HG03060 (cell line): ENCODE measurements around the gene PPP2R3A.
A peak's percentile ranks its signal among the peaks of the same experiment; 100 is the strongest.
"Not testable (repeated sequence)": the region's sequence is repeated elsewhere in the genome, so short reads cannot be mapped to it uniquely, and the experiment has no call there.

Experiments used
- ATAC-seq: cut with Tn5 transposase; IDR thresholded peaks from one replicate; pipeline ENCODE4 v1.9.1; 2021; ENCODE audit warnings: low read depth, moderate number of reproducible peaks; ENCODE audit not compliant: unreplicated experiment

The PPP2R3A gene

GRCh38 chr3:136083641-136084382, 118.3 kb downstream of the PPP2R3A start:
- ATAC-seq, result not testable (repeated sequence)

- not testable (repeated sequence) for ATAC-seq
Observed at GRCh38 chr3:136085067-136085466, 119.5 kb downstream of the PPP2R3A start.

GRCh38 chr3:136093771-136094170, 128.2 kb downstream of the PPP2R3A start:
- ATAC-seq, result no peak

GRCh38 chr3:136105044-136105443, 139.5 kb downstream of the PPP2R3A start:
- no peak for ATAC-seq

- ATAC-seq, result no peak
Observed at GRCh38 chr3:136106101-136106500, 140.6 kb downstream of the PPP2R3A start.

GRCh38 chr3:136109499-136109898, 144.0 kb downstream of the PPP2R3A start:
- peak; percentile 96 for ATAC-seq

- ATAC-seq, result no peak
Observed at GRCh38 chr3:136110481-136110880, 145.0 kb downstream of the PPP2R3A start.

- ATAC-seq, result no peak
Observed at GRCh38 chr3:136114421-136114820, 148.9 kb downstream of the PPP2R3A start.

- ATAC-seq, result not testable (repeated sequence)
Observed at GRCh38 chr3:136119332-136119731, 153.8 kb downstream of the PPP2R3A start.

GRCh38 chr3:136119783-136120182, 154.3 kb downstream of the PPP2R3A start:
- ATAC-seq, result not testable (repeated sequence)

GRCh38 chr3:136120373-136121348, 155.1 kb downstream of the PPP2R3A start:
- peak; percentile 93 for ATAC-seq

- no peak for ATAC-seq
Observed at GRCh38 chr3:136122006-136122405, 156.5 kb downstream of the PPP2R3A start.

GRCh38 chr3:136131647-136132046, 166.1 kb downstream of the PPP2R3A start:
- ATAC-seq, result not testable (repeated sequence)

GRCh38 chr3:136134091-136134490, 168.6 kb downstream of the PPP2R3A start:
- ATAC-seq, result no peak

- ATAC-seq, result no peak
Observed at GRCh38 chr3:136135039-136135802, 169.7 kb downstream of the PPP2R3A start.

- ATAC-seq, result no peak
Observed at GRCh38 chr3:136136454-136136853, 170.9 kb downstream of the PPP2R3A start.

- ATAC-seq, result no peak
Observed at GRCh38 chr3:136141291-136141785, 175.8 kb downstream of the PPP2R3A start.

- no peak for ATAC-seq
Observed at GRCh38 chr3:136141891-136142290, 176.4 kb downstream of the PPP2R3A start.

- no peak for ATAC-seq
Observed at GRCh38 chr3:136142592-136142991, 177.1 kb downstream of the PPP2R3A start.

- ATAC-seq, result not testable (repeated sequence)
Observed at GRCh38 chr3:136144397-136144796, 178.9 kb downstream of the PPP2R3A start.
